ENCODE measurements around the gene MYOZ1. TPM values are rescaled to one million over a fixed set of nuclear protein-coding genes. Genes with fewer than 3 reads are reported as not detected.
A peak's percentile ranks its signal among the peaks of the same experiment; 100 is the strongest.
"Not testable (repeated sequence)": the region's sequence is repeated elsewhere in the genome, so short reads cannot be mapped to it uniquely, and the experiment has no call there.

The MYOZ1 gene
- polyA plus RNA-seq, 2 donors: 0.89 to 3.1 TPM

DNA sequence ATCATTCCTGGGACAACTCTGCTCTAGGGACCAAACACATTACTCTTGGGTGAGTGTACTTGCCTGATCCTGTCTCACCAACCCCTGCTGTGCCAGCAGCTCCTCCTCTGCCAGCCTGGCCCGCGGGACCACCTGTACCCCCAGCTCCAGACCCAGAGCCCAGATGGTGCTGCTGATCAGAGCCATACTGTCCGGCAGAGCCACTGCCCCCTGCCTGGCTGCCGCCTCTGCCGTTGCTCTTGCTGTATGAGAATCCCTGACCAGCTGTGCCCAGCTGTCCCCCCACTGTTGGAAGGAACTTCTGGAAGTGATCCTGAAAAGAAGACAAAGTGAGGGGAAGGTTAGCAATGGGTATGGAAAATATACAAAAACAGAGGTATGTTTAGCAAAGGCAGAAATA, 6.9 kb downstream of the MYOZ1 start:
- H3K4me1 ChIP-seq (ENCODE audit: control insufficient read depth in 2 of 2, insufficient read depth in 2 of 2, low read length in 1 of 2): no peaks in the 10 kb centered on the region
- no peaks in the 10 kb centered on the region for H3K9me3 ChIP-seq (ENCODE audit: control insufficient read depth in 2 of 2, insufficient read depth in 1 of 2, low read depth in 1 of 2, low read length in 1 of 2)
- H3K27ac ChIP-seq (ENCODE audit: low read depth in 2 of 2, low read length in 1 of 2): no peak overlapping the region
- no peaks in the 10 kb centered on the region for H3K36me3 ChIP-seq (ENCODE audit: control insufficient read depth in 2 of 2, insufficient read depth in 2 of 2, low read length in 1 of 2)
- no peaks in the 10 kb centered on the region for H3K27me3 ChIP-seq (ENCODE audit: control insufficient read depth in 1 of 2, insufficient read depth in 2 of 2, low read length in 2 of 2)
- H3K4me3 ChIP-seq (ENCODE audit: low read depth in 1 of 2, low read length in 2 of 2): no peak overlapping the region
- WGBS, 2 donors: 58 to 59% methylated on average over 5 of the region's 5 CpGs

GRCh38 chr10:73629165-73629564, 12.1 kb downstream of the MYOZ1 start:
- 84 to 92% methylated on average over 5 of the region's 5 CpGs for whole genome bisulfite sequencing, 2 donors
- Histone ChIP-seq H3K4me1 (ENCODE audit: control insufficient read depth in 2 of 2, insufficient read depth in 2 of 2, low read length in 1 of 2) (no peaks in the 10 kb centered on the region), H3K4me3 (ENCODE audit: low read depth in 1 of 2, low read length in 2 of 2) (no peak overlapping the region), H3K9me3 (ENCODE audit: control insufficient read depth in 2 of 2, insufficient read depth in 1 of 2, low read depth in 1 of 2, low read length in 1 of 2) (no peaks in the 10 kb centered on the region), H3K27ac (ENCODE audit: low read depth in 2 of 2, low read length in 1 of 2) (no peak overlapping the region), H3K27me3 (ENCODE audit: control insufficient read depth in 1 of 2, insufficient read depth in 2 of 2, low read length in 2 of 2) (no peaks in the 10 kb centered on the region), H3K36me3 (ENCODE audit: control insufficient read depth in 2 of 2, insufficient read depth in 2 of 2, low read length in 1 of 2) (no peaks in the 10 kb centered on the region)

GRCh38 chr10:73628405-73628804, 12.9 kb downstream of the MYOZ1 start:
- Histone ChIP-seq H3K27ac (ENCODE audit: low read depth in 2 of 2, low read length in 1 of 2) (no peak overlapping the region), H3K27me3 (ENCODE audit: control insufficient read depth in 1 of 2, insufficient read depth in 2 of 2, low read length in 2 of 2) (no peaks in the 10 kb centered on the region), H3K36me3 (ENCODE audit: control insufficient read depth in 2 of 2, insufficient read depth in 2 of 2, low read length in 1 of 2) (no peaks in the 10 kb centered on the region), H3K4me1 (ENCODE audit: control insufficient read depth in 2 of 2, insufficient read depth in 2 of 2, low read length in 1 of 2) (no peaks in the 10 kb centered on the region), H3K4me3 (ENCODE audit: low read depth in 1 of 2, low read length in 2 of 2) (no peak overlapping the region), H3K9me3 (ENCODE audit: control insufficient read depth in 2 of 2, insufficient read depth in 1 of 2, low read depth in 1 of 2, low read length in 1 of 2) (no peaks in the 10 kb centered on the region)
- WGBS, 2 donors: 43 to 49% methylated on average over 7 of the region's 7 CpGs

- Histone ChIP-seq H3K9me3 (ENCODE audit: control insufficient read depth in 2 of 2, insufficient read depth in 1 of 2, low read depth in 1 of 2, low read length in 1 of 2) (no peaks in the 10 kb centered on the region), H3K4me3 (ENCODE audit: low read depth in 1 of 2, low read length in 2 of 2) (no peak overlapping the region)
- 95% methylated on average over 6 of the region's 6 CpGs for WGBS, 2 donors
Observed at GRCh38 chr10:73627300-73627699, 14.0 kb downstream of the MYOZ1 start.

GRCh38 chr10:73625884-73626752, 15.2 kb downstream of the MYOZ1 start:
- peak overlapping the region; percentile 71 to 86 for H3K4me3 ChIP-seq (ENCODE audit: low read depth in 1 of 2, low read length in 2 of 2)
- H3K36me3 ChIP-seq (ENCODE audit: control insufficient read depth in 2 of 2, insufficient read depth in 2 of 2, low read length in 1 of 2): no peaks in the 10 kb centered on the region
- H3K27me3 ChIP-seq (ENCODE audit: control insufficient read depth in 1 of 2, insufficient read depth in 2 of 2, low read length in 2 of 2): no peaks in the 10 kb centered on the region
- 2% methylated on average over 42 of the region's 42 CpGs for WGBS, 2 donors
- H3K4me1 ChIP-seq (ENCODE audit: control insufficient read depth in 2 of 2, insufficient read depth in 2 of 2, low read length in 1 of 2): no peaks in the 10 kb centered on the region
- H3K9me3 ChIP-seq (ENCODE audit: control insufficient read depth in 2 of 2, insufficient read depth in 1 of 2, low read depth in 1 of 2, low read length in 1 of 2): no peaks in the 10 kb centered on the region
- peak overlapping the region; percentile 82 to 93 for H3K27ac ChIP-seq (ENCODE audit: low read depth in 2 of 2, low read length in 1 of 2)

More at GRCh38 chr10:73627300-73627699, 14.0 kb downstream of the MYOZ1 start:
- no peaks in the 10 kb centered on the region for H3K4me1 ChIP-seq (ENCODE audit: control insufficient read depth in 2 of 2, insufficient read depth in 2 of 2, low read length in 1 of 2)
- H3K27ac ChIP-seq (ENCODE audit: low read depth in 2 of 2, low read length in 1 of 2): no peak overlapping the region
- no peaks in the 10 kb centered on the region for H3K36me3 ChIP-seq (ENCODE audit: control insufficient read depth in 2 of 2, insufficient read depth in 2 of 2, low read length in 1 of 2)
- H3K27me3 ChIP-seq (ENCODE audit: control insufficient read depth in 1 of 2, insufficient read depth in 2 of 2, low read length in 2 of 2): no peaks in the 10 kb centered on the region

DNA sequence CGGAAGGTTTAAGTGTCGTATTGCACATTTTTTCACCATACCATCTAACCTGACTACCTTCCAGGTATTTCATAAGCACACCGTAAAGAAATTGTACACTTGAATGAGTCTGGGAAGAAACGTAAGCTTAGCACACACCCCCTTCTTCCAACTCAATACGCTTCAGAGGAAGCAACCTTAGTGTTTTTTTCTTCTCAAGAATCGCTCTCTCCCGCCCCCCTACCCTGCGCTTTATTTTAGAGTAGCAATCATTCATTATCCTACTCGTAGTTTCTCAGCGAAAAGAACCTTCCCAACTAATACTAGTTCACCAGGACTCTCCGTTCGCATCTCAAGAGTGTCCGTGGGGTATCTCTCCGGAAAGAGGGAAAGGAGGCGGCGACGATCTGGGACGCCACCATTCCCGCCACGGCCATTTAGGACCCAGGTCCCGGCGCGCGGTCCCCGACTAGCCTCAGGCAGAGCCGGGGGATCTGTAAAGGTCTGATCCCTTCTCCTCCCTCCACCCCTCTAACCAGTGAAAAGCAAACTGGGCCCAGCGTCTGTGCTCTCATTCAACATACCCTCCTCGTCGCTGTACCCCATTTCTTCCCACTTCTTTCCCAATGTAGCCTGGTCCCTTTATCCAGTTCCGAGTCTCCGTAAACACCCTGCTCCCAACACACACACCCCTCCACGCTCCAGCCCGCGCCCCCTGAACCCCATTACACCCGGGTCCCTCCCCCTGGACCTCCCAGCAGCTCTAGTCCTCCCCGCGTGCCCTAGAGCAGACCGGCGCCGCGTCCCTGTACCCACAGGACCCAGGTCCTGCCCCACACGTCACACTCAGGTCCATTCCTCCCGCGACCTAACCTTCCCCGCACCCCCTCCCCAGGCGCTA, 16.0 kb downstream of the MYOZ1 start:
- H3K36me3 ChIP-seq (ENCODE audit: control insufficient read depth in 2 of 2, insufficient read depth in 2 of 2, low read length in 1 of 2): no peaks in the 10 kb centered on the region
- no peaks in the 10 kb centered on the region for H3K4me1 ChIP-seq (ENCODE audit: control insufficient read depth in 2 of 2, insufficient read depth in 2 of 2, low read length in 1 of 2)
- 1% methylated on average over 45 to 46 of the region's 46 CpGs for WGBS, 2 donors
- H3K4me3 ChIP-seq (ENCODE audit: low read depth in 1 of 2, low read length in 2 of 2): peak overlapping the region; percentile 71 to 86
- H3K27ac ChIP-seq (ENCODE audit: low read depth in 2 of 2, low read length in 1 of 2): peak overlapping the region; percentile 81 to 85
- no peaks in the 10 kb centered on the region for H3K9me3 ChIP-seq (ENCODE audit: control insufficient read depth in 2 of 2, insufficient read depth in 1 of 2, low read depth in 1 of 2, low read length in 1 of 2)
- no peaks in the 10 kb centered on the region for H3K27me3 ChIP-seq (ENCODE audit: control insufficient read depth in 1 of 2, insufficient read depth in 2 of 2, low read length in 2 of 2)

GRCh38 chr10:73623056-73623455, 18.2 kb downstream of the MYOZ1 start:
- Histone ChIP-seq H3K4me1 (ENCODE audit: control insufficient read depth in 2 of 2, insufficient read depth in 2 of 2, low read length in 1 of 2) (no peaks in the 10 kb centered on the region), H3K27ac (ENCODE audit: low read depth in 2 of 2, low read length in 1 of 2) (no peak overlapping the region), H3K9me3 (ENCODE audit: control insufficient read depth in 2 of 2, insufficient read depth in 1 of 2, low read depth in 1 of 2, low read length in 1 of 2) (no peaks in the 10 kb centered on the region), H3K4me3 (ENCODE audit: low read depth in 1 of 2, low read length in 2 of 2) (no peak overlapping the region), H3K36me3 (ENCODE audit: control insufficient read depth in 2 of 2, insufficient read depth in 2 of 2, low read length in 1 of 2) (no peaks in the 10 kb centered on the region), H3K27me3 (ENCODE audit: control insufficient read depth in 1 of 2, insufficient read depth in 2 of 2, low read length in 2 of 2) (no peaks in the 10 kb centered on the region)
- WGBS, 2 donors: 88 to 91% methylated on average over 4 of the region's 4 CpGs

DNA sequence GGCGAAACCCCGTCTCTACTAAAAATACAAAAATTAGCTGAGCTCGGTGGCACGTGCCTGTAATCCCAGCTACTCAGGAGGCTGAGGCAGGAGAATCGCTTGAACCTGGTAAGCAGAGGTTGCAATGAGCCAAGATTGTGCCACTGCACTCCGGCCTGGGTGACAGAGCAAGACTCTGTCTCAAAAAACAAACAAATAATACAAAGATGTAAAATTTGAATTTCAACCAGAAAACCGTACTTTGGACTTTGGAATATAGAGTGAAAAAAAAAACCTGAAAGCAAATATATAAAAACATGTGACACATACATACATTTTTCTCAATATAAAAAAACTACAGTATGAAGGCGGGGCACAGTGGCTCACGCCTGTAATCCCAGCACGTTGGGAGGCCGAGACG, 20.3 kb downstream of the MYOZ1 start:
- H3K4me1 ChIP-seq (ENCODE audit: control insufficient read depth in 2 of 2, insufficient read depth in 2 of 2, low read length in 1 of 2); H3K4me3 ChIP-seq (ENCODE audit: low read depth in 1 of 2, low read length in 2 of 2); H3K27me3 ChIP-seq (ENCODE audit: control insufficient read depth in 1 of 2, insufficient read depth in 2 of 2, low read length in 2 of 2); H3K36me3 ChIP-seq (ENCODE audit: control insufficient read depth in 2 of 2, insufficient read depth in 2 of 2, low read length in 1 of 2); H3K9me3 ChIP-seq (ENCODE audit: control insufficient read depth in 2 of 2, insufficient read depth in 1 of 2, low read depth in 1 of 2, low read length in 1 of 2); H3K27ac ChIP-seq (ENCODE audit: low read depth in 2 of 2, low read length in 1 of 2): not testable (repeated sequence)
- 84 to 91% methylated on average over 12 of the region's 12 CpGs for WGBS, 2 donors

GRCh38 chr10:73617143-73617542, 24.1 kb downstream of the MYOZ1 start:
- H3K9me3 ChIP-seq (ENCODE audit: control insufficient read depth in 2 of 2, insufficient read depth in 1 of 2, low read depth in 1 of 2, low read length in 1 of 2); H3K36me3 ChIP-seq (ENCODE audit: control insufficient read depth in 2 of 2, insufficient read depth in 2 of 2, low read length in 1 of 2); H3K27ac ChIP-seq (ENCODE audit: low read depth in 2 of 2, low read length in 1 of 2); H3K4me3 ChIP-seq (ENCODE audit: low read depth in 1 of 2, low read length in 2 of 2); H3K4me1 ChIP-seq (ENCODE audit: control insufficient read depth in 2 of 2, insufficient read depth in 2 of 2, low read length in 1 of 2); H3K27me3 ChIP-seq (ENCODE audit: control insufficient read depth in 1 of 2, insufficient read depth in 2 of 2, low read length in 2 of 2): not testable (repeated sequence)
- 98% methylated on average over 8 of the region's 8 CpGs for WGBS, 2 donors
